ENCODE data around the gene FREY1.

- TF ChIP-seq, protein P1, sequence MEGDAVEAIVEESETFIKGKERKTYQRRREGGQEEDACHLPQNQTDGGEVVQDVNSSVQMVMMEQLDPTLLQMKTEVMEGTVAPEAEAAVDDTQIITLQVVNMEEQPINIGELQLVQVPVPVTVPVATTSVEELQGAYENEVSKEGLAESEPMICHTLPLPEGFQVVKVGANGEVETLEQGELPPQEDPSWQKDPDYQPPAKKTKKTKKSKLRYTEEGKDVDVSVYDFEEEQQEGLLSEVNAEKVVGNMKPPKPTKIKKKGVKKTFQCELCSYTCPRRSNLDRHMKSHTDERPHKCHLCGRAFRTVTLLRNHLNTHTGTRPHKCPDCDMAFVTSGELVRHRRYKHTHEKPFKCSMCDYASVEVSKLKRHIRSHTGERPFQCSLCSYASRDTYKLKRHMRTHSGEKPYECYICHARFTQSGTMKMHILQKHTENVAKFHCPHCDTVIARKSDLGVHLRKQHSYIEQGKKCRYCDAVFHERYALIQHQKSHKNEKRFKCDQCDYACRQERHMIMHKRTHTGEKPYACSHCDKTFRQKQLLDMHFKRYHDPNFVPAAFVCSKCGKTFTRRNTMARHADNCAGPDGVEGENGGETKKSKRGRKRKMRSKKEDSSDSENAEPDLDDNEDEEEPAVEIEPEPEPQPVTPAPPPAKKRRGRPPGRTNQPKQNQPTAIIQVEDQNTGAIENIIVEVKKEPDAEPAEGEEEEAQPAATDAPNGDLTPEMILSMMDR (IDR thresholded peaks at IDR 0.05): no peak
- TF ChIP-seq POLR2AphosphoS5 (IDR thresholded peaks at IDR 0.05): no peak
- TF ChIP-seq POLR2A (IDR thresholded peaks at IDR 0.05; ENCODE audit: low read depth): no peak
Observed at GRCh38 chr11:45949992-45950407, 42.9 kb upstream of the FREY1 start.

Measured in esophagus muscularis mucosa (tissue), 3 donors.